Sigmoid colon (tissue), 7 donors: ENCODE measurements around the gene PHF1. TPM values are rescaled to one million over a fixed set of nuclear protein-coding genes. Genes with fewer than 3 reads are reported as not detected.

ENCODE experiments used
- DNase-seq: peaks from one replicate; pipeline ENCODE4 v3.0.0-alpha.2; 2019
- H3K27ac ChIP-seq, 4 donors: fragments of 200-600 bp; sonication (generic); one replicate each; pipeline ENCODE4 v1.5.1; 2016 to 2019; ENCODE audit warnings: mild to moderate bottlenecking in 1 of 4
- H3K27me3 ChIP-seq, 3 donors: fragments of 200-600 bp; sonication (generic); one replicate each; pipeline ENCODE4 v1.5.1; 2019; ENCODE audit warnings: mild to moderate bottlenecking in 1 of 3
- H3K36me3 ChIP-seq, 4 donors: fragments of 200-600 bp; sonication (generic); one replicate each; pipeline ENCODE4 v1.5.1; 2016 to 2019
- H3K4me1 ChIP-seq, 4 donors: fragments of 200-600 bp; sonication (generic); one replicate each; pipeline ENCODE4 v1.5.1; 2017 to 2019
- H3K4me3 ChIP-seq, 4 donors: fragments of 200-600 bp; sonication (generic); one replicate each; pipeline ENCODE4 v1.5.1; 2017 to 2019; ENCODE audit warnings: mild to moderate bottlenecking in 2 of 4, moderate library complexity in 1 of 4
- H3K9me3 ChIP-seq, 4 donors: fragments of 200-600 bp in 3 of 4; sonication (generic) in 3 of 4; one replicate each; pipeline versions ENCODE4 v1.5.1 to v1.6.1; 2013 to 2019
- EP300 ChIP-seq, 4 donors: sonication (generic); formaldehyde crosslinking; IDR thresholded peaks; one replicate each; pipeline ENCODE4 v1.6.1; 2017; ENCODE audit warnings: antibody characterized with exemption in 4 of 4
- POLR2A ChIP-seq, 2 donors: fragments of 450-650 bp; IDR thresholded peaks; one replicate each; pipeline ENCODE4 v1.6.1; 2016; ENCODE audit warnings: antibody characterized with exemption in 2 of 2, mild to moderate bottlenecking in 2 of 2, moderate library complexity in 2 of 2
- POLR2AphosphoS5 ChIP-seq, 4 donors: sonication (generic); formaldehyde crosslinking; IDR thresholded peaks; one replicate each; pipeline ENCODE4 v1.6.1; 2017; ENCODE audit warnings: antibody characterized with exemption in 4 of 4
- WGBS, 2 donors: extraction: QIAGEN DNeasy Blood & Tissue Kit; methylation state at CpG; one replicate each; pipeline ENCODE4 v1.1.7; 2013; 5-methylcytosine and 5-hydroxymethylcytosine counted together
- intact Hi-C: fragments of 100-400 bp; cut with DNase I; formaldehyde crosslinking; loops from one replicate; pipeline ENCODE4 v1.15.1; 2023
- polyA plus RNA-seq, 3 donors: library from polyadenylated mRNA; stranded (reverse); fragments of 200-250 nt; gene quantifications; one replicate each; pipeline ENCODE4 v1.2.3, GENCODE V29; 2013
- total RNA-seq, 4 donors: library from RNA; depleted of rRNA; stranded (reverse); fragments of >200 nt; gene quantifications; one replicate each; pipeline ENCODE4 v1.1.0, GENCODE V29; 2016
- TF ChIP-seq, protein P1 (sequence below), 4 experiments: fragments of 450-650 bp in 3 of 4; fragments of 200-600 bp in 1 of 4; IDR thresholded peaks; one replicate each; pipeline ENCODE4 v1.5.1; 2016 to 2019; ENCODE audit warnings: antibody characterized with exemption in 4 of 4, mild to moderate bottlenecking in 3 of 4, moderate library complexity in 2 of 4
- donor health status: healthy with polysubstance abuse.
- donor health status: Bipolar disorder and iron deficiency.
- donor health status: healthy.

The PHF1 gene
- total and polyA plus RNA-seq, 7 donors, result 22.4 to 82.3 (median 57.1) TPM

DNA sequence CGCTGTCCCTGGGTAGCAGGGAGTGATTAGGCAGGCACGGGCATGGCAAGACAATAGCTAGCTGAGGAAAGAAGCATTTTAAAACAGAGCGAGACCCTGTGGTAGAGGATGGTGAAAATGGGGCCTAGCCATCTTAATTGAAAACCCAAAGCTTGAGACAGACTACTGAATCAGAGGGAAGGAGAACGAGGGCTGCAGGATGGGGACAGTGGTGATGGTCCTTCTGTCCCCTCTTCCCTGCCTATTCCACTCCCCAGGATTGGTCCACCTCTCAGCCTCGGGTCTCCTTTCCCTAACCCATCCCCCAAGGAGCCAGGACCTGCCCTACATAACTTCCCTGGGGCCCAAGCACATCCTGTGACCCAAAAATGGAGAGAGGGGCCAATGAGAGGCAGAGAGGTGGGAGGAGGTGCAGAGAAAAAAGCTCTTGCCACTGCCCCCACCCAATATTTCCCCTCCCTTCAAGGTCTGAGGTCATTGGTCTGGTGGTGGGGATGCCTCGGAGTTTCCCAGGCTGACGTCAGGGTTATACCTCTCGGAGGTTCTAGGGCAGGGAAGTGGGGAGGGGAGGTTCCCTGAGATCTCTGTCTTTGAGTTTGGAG, 8.0 kb downstream of the PHF1 start:
- peak overlapping the region; percentile 93 to 97 (median 96) for H3K27ac ChIP-seq
- H3K4me3 ChIP-seq, result peak overlapping the region; percentile 15 to 76 (median 60)
- H3K27me3 ChIP-seq, result no peaks in the 10 kb centered on the region
- peaks cover 0 to 29% (median 12%) of the 10 kb centered on the region in 4 donors for H3K36me3 ChIP-seq
- no peaks in the 10 kb centered on the region for H3K9me3 ChIP-seq
- WGBS, 2 donors, result 47 to 54% methylated on average over 8 of the region's 8 CpGs
- no peak for DNase-seq
- intact Hi-C loops, result loop anchor here (5.0 to 10.0 kb wide), 2 partner anchors 446 to 1224 kb away; partner anchors contain the start of genes GPSM3 and PBX2
- H3K4me1 ChIP-seq, result peaks cover 0 to 47% (median 41%) of the 10 kb centered on the region in 4 donors
- TF ChIP-seq POLR2AphosphoS5 (IDR thresholded peaks at IDR 0.05) (no peak), EP300 (IDR thresholded peaks at IDR 0.05) (no peak), POLR2A (IDR thresholded peaks at IDR 0.05) (no peak)
- TF ChIP-seq, protein P1, sequence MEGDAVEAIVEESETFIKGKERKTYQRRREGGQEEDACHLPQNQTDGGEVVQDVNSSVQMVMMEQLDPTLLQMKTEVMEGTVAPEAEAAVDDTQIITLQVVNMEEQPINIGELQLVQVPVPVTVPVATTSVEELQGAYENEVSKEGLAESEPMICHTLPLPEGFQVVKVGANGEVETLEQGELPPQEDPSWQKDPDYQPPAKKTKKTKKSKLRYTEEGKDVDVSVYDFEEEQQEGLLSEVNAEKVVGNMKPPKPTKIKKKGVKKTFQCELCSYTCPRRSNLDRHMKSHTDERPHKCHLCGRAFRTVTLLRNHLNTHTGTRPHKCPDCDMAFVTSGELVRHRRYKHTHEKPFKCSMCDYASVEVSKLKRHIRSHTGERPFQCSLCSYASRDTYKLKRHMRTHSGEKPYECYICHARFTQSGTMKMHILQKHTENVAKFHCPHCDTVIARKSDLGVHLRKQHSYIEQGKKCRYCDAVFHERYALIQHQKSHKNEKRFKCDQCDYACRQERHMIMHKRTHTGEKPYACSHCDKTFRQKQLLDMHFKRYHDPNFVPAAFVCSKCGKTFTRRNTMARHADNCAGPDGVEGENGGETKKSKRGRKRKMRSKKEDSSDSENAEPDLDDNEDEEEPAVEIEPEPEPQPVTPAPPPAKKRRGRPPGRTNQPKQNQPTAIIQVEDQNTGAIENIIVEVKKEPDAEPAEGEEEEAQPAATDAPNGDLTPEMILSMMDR (IDR thresholded peaks at IDR 0.05), result no peak

DNA sequence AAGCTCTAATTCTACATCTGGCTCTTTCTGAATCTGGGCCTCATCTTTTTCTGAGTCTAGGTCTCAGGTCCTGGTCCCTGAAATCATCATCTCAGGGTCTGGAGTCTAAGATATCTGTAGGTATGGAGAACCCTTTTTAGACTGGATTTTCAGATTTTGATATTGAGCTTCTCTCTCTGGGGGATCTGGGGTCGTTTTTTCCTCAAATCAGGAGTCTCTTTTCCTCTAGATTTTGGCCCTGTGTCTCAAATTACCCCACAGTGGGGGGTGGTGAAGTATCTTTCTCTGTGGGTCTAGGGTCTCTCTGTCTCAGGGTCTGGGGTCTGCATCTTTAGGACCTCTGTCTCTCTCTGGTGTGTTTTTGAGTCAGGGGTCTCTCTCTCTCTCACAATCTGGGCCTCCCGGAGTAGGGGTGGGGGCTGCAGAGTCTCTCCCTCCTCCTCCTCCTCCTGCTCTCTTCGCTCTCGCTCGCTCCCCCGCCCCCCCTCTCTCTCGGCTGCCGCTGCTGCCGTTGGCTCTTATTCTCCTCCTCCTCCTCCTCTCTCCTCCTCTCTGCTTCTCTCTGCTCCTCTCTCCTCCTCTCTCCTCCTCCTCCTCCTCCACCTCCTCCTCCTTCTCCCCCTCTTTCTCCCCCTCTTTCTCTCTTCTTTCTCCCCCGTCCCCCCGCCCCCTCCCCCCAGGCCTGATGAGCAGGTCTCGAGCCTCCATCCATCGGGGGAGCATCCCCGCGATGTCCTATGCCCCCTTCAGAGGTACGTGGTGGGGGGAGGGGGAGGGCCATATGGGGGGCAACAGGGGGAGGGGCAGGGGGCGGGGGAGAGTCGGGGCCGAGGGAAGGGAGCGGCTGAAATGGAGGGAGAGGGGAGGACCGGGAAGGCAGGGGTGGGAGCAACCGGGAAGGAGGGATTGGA, 9.0 kb downstream of the PHF1 start, which contains the start of gene SYNGAP1:
TSS of gene SYNGAP1 (plus strand) at position 486 of the 911 bp plus-strand sequence. CDS start at position 686, 200 bp downstream.
- H3K36me3 ChIP-seq, result peaks cover 0 to 19% (median 4%) of the 10 kb centered on the region in 4 donors
- DNase-seq, result peak; percentile 93
- 5 to 22% methylated on average over 22 of the region's 22 CpGs for WGBS, 2 donors
- H3K4me3 ChIP-seq, result peak within 1 kb of the TSS; percentile 37 to 50 (median 46)
- peak within 1 kb of the TSS; percentile 93 to 97 (median 96) for H3K27ac ChIP-seq
- H3K4me1 ChIP-seq, result peaks cover 0 to 56% (median 48%) of the 10 kb centered on the region in 4 donors
- TF ChIP-seq POLR2AphosphoS5 (IDR thresholded peaks at IDR 0.05), result peak in 1 of 4 donors; percentile 41
- TF ChIP-seq EP300 (IDR thresholded peaks at IDR 0.05), result no peak
- peak in 1 of 2 donors; percentile 24 for TF ChIP-seq POLR2A (IDR thresholded peaks at IDR 0.05)
- H3K9me3 ChIP-seq, result no peaks in the 10 kb centered on the region
- no peaks in the 10 kb centered on the region for H3K27me3 ChIP-seq
- intact Hi-C loops, result loop anchor here (5.0 to 10.0 kb wide), 3 partner anchors 215 to 1225 kb away; partner anchors contain the start of genes GPSM3, HSD17B8, PBX2 and RING1

DNA sequence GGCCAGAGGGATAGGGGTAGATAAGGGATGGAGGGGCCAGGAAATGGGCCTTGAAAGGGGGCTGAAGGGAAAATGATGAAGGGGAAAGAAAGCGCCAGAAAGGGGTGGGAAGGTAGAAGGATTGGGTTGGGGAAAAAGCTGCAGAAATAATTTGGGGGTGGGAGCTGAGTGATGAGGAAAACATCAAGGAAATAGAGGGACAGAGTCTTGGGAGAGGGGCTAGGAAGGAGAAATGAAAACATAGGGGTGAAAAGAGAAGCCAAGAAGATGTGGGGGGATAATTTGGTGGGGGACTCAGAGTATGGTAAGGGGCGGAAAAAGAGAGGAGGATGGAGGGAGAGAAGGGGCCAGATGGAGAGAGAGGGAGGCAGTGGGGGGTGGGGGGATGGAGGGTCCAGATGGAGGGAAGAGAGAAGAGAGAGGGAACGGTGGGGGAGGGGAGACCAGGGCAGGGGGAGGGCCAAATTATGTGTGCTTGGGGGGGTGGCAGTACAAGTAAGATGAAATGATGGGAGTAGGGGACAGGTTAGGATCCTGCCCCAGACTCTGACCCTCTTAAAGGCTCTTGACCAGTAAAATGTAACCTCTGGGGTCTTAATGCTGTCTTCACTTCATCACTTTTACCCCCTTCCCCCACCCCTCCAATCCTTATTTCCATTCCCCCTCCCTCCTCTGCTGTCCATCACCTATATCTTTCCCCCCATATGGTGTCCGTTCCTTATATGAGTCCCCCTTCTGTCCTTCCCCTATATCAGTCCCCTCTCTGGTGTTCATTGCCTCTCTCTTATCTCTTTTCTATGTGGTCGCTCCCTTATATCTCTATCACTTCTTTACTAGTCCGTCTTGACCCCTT, 9.9 kb downstream of the PHF1 start:
- Histone ChIP-seq H3K4me1 (peaks cover 0 to 58% (median 51%) of the 10 kb centered on the region in 4 donors), H3K36me3 (peaks cover 0 to 10% (median 0%) of the 10 kb centered on the region in 4 donors), H3K27ac (peak overlapping the region; percentile 93 to 97 (median 96)), H3K27me3 (no peaks in the 10 kb centered on the region), H3K4me3 (peak overlapping the region; percentile 37 to 50 (median 46)), H3K9me3 (no peaks in the 10 kb centered on the region)
- no peak for DNase-seq
- WGBS, 2 donors, result 74% methylated on average over 6 of the region's 6 CpGs
- intact Hi-C loops, result loop anchor here (10.0 kb wide), 1 partner anchor 216 kb away; the partner anchor contains the start of genes HSD17B8, RING1, RXRB and SLC39A7
- TF ChIP-seq EP300 (IDR thresholded peaks at IDR 0.05) (no peak), POLR2A (IDR thresholded peaks at IDR 0.05) (no peak), POLR2AphosphoS5 (IDR thresholded peaks at IDR 0.05) (no peak)
- TF ChIP-seq, protein P1 (IDR thresholded peaks at IDR 0.05), result no peak

DNA sequence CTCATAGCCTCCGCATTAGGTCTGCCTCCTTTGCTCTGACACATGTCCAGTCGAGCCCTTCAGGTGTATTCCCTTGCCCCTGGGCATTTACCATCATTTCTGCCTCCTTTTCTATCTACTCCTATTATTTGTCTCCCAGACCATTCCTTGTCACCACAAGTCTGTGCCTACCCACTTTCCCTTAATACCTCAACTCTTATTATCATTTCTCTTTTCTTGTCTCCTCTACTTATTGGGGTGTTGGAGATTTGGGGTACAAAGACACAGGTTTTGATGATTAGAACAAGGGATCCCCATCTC, 10.5 kb downstream of the PHF1 start:
- 83 to 88% methylated on average over 2 of the region's 2 CpGs for WGBS, 2 donors
- no peaks in the 10 kb centered on the region for H3K9me3 ChIP-seq
- H3K4me1 ChIP-seq, result peaks cover 0 to 56% (median 49%) of the 10 kb centered on the region in 4 donors
- no peak for DNase-seq
- TF ChIP-seq EP300 (IDR thresholded peaks at IDR 0.05) (no peak), POLR2A (IDR thresholded peaks at IDR 0.05) (no peak), POLR2AphosphoS5 (IDR thresholded peaks at IDR 0.05) (no peak)
- TF ChIP-seq, protein P1 (IDR thresholded peaks at IDR 0.05), result no peak
- peak overlapping the region; percentile 93 to 97 (median 96) for H3K27ac ChIP-seq
- H3K27me3 ChIP-seq, result no peaks in the 10 kb centered on the region
- intact Hi-C loops, result loop anchor here (10.0 kb wide), 1 partner anchor 216 kb away; the partner anchor contains the start of genes HSD17B8, RING1, RXRB and SLC39A7
- peaks cover 0 to 4% (median 0%) of the 10 kb centered on the region in 4 donors for H3K36me3 ChIP-seq
- H3K4me3 ChIP-seq, result no peak overlapping the region
